Activated CD8-positive, alpha-beta memory T cell treated with anti-CD3 and anti-CD28 coated beads, Interleukin-2, amount 10 ng/mL, durations not matched to agents 7 days and 5 days (primary cell): ENCODE measurements around the gene BMP4. TPM values are rescaled to one million over a fixed set of nuclear protein-coding genes. Genes with fewer than 3 reads are reported as not detected.

Experiments used
- ATAC-seq: fragments of 150-1000 bp; cut with Tn5 transposase; one replicate; pipeline ENCODE4 v1.10.0; 2021; ENCODE audit warnings: moderate library complexity
- CTCF ChIA-PET: fragments of 350-600 bp; sonication (Branson Sonifier 250); formaldehyde crosslinking; loops from one replicate; lab custom pipeline; 2021; ENCODE audit warnings: antibody characterized with exemption; lab: Charles Lee
- DNase-seq: peaks from one replicate; pipeline ENCODE4 v3.0.0-alpha.2; 2020
- H3K27ac Mint-ChIP-seq: one replicate; pipeline ENCODE4 v1.8.0; 2021; ENCODE audit warnings: mild to moderate bottlenecking, mixed read lengths
- H3K27me3 Mint-ChIP-seq: one replicate; pipeline ENCODE4 v1.8.0; 2021; ENCODE audit warnings: mixed read lengths
- H3K36me3 Mint-ChIP-seq: one replicate; pipeline ENCODE4 v1.8.0; 2021; ENCODE audit warnings: mild to moderate bottlenecking, mixed read lengths
- H3K4me1 Mint-ChIP-seq: one replicate; pipeline ENCODE4 v1.8.0; 2021; ENCODE audit warnings: mixed read lengths
- H3K4me3 Mint-ChIP-seq: one replicate; pipeline ENCODE4 v1.8.0; 2021; ENCODE audit warnings: mild to moderate bottlenecking, moderate library complexity, mixed read lengths
- H3K9me3 Mint-ChIP-seq: one replicate; pipeline ENCODE4 v1.8.0; 2022; ENCODE audit warnings: low read depth, mixed read lengths
- total RNA-seq, 2 experiments: library from RNA; stranded (reverse); gene quantifications; one replicate each; pipeline ENCODE4 v1.2.3, GENCODE V29; 2021

The BMP4 gene
- total RNA-seq, 2 experiments from 2014 or later, result 0.29 to 0.47 TPM

- peaks cover 2% of the 10 kb centered on the region for H3K36me3 Mint-ChIP-seq
- H3K9me3 Mint-ChIP-seq, result peaks cover 4% of the 10 kb centered on the region
- H3K27me3 Mint-ChIP-seq, result peaks cover 2% of the 10 kb centered on the region
- CTCF ChIA-PET, result no interaction called here
- H3K27ac Mint-ChIP-seq, result no peak overlapping the region
- H3K4me3 Mint-ChIP-seq, result no peak overlapping the region
- no peaks in the 10 kb centered on the region for H3K4me1 Mint-ChIP-seq
- DNase-seq, result no peak
- ATAC-seq, result no peak
Measured at GRCh38 chr14:53979747-53980642, 23.4 kb upstream of the BMP4 start.

- H3K4me3 Mint-ChIP-seq, result no peak overlapping the region
- no peak for ATAC-seq
- no peak for DNase-seq
- H3K27ac Mint-ChIP-seq, result no peak overlapping the region
- H3K27me3 Mint-ChIP-seq, result peaks cover 2% of the 10 kb centered on the region
- no peaks in the 10 kb centered on the region for H3K9me3 Mint-ChIP-seq
- CTCF ChIA-PET, result no interaction called here
- H3K4me1 Mint-ChIP-seq, result no peaks in the 10 kb centered on the region
- no peaks in the 10 kb centered on the region for H3K36me3 Mint-ChIP-seq
Measured at GRCh38 chr14:53979113-53979681, 22.6 kb upstream of the BMP4 start.

GRCh38 chr14:53978194-53978593 is 21.6 kb upstream of the BMP4 start:
- H3K27ac Mint-ChIP-seq, result no peak overlapping the region
- CTCF ChIA-PET, result no interaction called here
- ATAC-seq (no peak), DNase-seq (no peak)
- peaks cover 2% of the 10 kb centered on the region for H3K27me3 Mint-ChIP-seq
- no peak overlapping the region for H3K4me3 Mint-ChIP-seq
- no peaks in the 10 kb centered on the region for H3K36me3 Mint-ChIP-seq
- no peaks in the 10 kb centered on the region for H3K9me3 Mint-ChIP-seq
- H3K4me1 Mint-ChIP-seq, result no peaks in the 10 kb centered on the region

- peaks cover 12% of the 10 kb centered on the region for H3K27me3 Mint-ChIP-seq
- H3K4me3 Mint-ChIP-seq, result no peak overlapping the region
- DNase-seq, result no peak
- H3K27ac Mint-ChIP-seq, result no peak overlapping the region
- H3K9me3 Mint-ChIP-seq, result no peaks in the 10 kb centered on the region
- ATAC-seq, result no peak
- H3K36me3 Mint-ChIP-seq, result no peaks in the 10 kb centered on the region
- no peaks in the 10 kb centered on the region for H3K4me1 Mint-ChIP-seq
- CTCF ChIA-PET, result no interaction called here
Measured at GRCh38 chr14:53975444-53975843, 18.8 kb upstream of the BMP4 start.

- Mint-ChIP-seq H3K9me3 (no peaks in the 10 kb centered on the region), H3K27ac (no peak overlapping the region), H3K27me3 (peaks cover 13% of the 10 kb centered on the region), H3K4me3 (no peak overlapping the region), H3K4me1 (peaks cover 9% of the 10 kb centered on the region), H3K36me3 (no peaks in the 10 kb centered on the region)
- CTCF ChIA-PET, result no interaction called here
- ATAC-seq (no peak), DNase-seq (no peak)
Measured at GRCh38 chr14:53971521-53971920, 14.9 kb upstream of the BMP4 start.

GRCh38 chr14:53969326-53969725 is 12.7 kb upstream of the BMP4 start:
- Mint-ChIP-seq H3K36me3 (no peaks in the 10 kb centered on the region), H3K27me3 (peaks cover 26% of the 10 kb centered on the region), H3K27ac (no peak overlapping the region), H3K9me3 (no peaks in the 10 kb centered on the region), H3K4me1 (peaks cover 9% of the 10 kb centered on the region), H3K4me3 (no peak overlapping the region)
- DNase-seq (no peak), ATAC-seq (no peak)
- CTCF ChIA-PET, result no interaction called here

GRCh38 chr14:53968726-53969125 is 12.1 kb upstream of the BMP4 start:
- CTCF ChIA-PET, result no interaction called here
- H3K27ac Mint-ChIP-seq, result no peak overlapping the region
- ATAC-seq (no peak), DNase-seq (no peak)
- peaks cover 9% of the 10 kb centered on the region for H3K4me1 Mint-ChIP-seq
- H3K4me3 Mint-ChIP-seq, result no peak overlapping the region
- H3K9me3 Mint-ChIP-seq, result no peaks in the 10 kb centered on the region
- no peaks in the 10 kb centered on the region for H3K36me3 Mint-ChIP-seq
- peaks cover 32% of the 10 kb centered on the region for H3K27me3 Mint-ChIP-seq

- no peaks in the 10 kb centered on the region for H3K9me3 Mint-ChIP-seq
- peaks cover 13% of the 10 kb centered on the region for H3K4me1 Mint-ChIP-seq
- H3K36me3 Mint-ChIP-seq, result no peaks in the 10 kb centered on the region
- no peak for ATAC-seq
- CTCF ChIA-PET, result no interaction called here
- H3K27ac Mint-ChIP-seq, result no peak overlapping the region
- H3K27me3 Mint-ChIP-seq, result peaks cover 40% of the 10 kb centered on the region
- H3K4me3 Mint-ChIP-seq, result no peak overlapping the region
- no peak for DNase-seq
Measured at GRCh38 chr14:53967606-53968005, 11.0 kb upstream of the BMP4 start.

GRCh38 chr14:53964249-53964648 is 7.6 kb upstream of the BMP4 start:
- Mint-ChIP-seq H3K27ac (no peak overlapping the region), H3K4me1 (peaks cover 11% of the 10 kb centered on the region), H3K4me3 (no peak overlapping the region), H3K36me3 (no peaks in the 10 kb centered on the region), H3K9me3 (no peaks in the 10 kb centered on the region), H3K27me3 (peaks cover 52% of the 10 kb centered on the region)
- ATAC-seq, result no peak
- no peak for DNase-seq
- CTCF ChIA-PET, result no interaction called here

GRCh38 chr14:53963320-53964227 is 6.9 kb upstream of the BMP4 start:
- Mint-ChIP-seq H3K27ac (no peak overlapping the region), H3K9me3 (no peaks in the 10 kb centered on the region), H3K36me3 (no peaks in the 10 kb centered on the region), H3K4me3 (no peak overlapping the region), H3K27me3 (peaks cover 56% of the 10 kb centered on the region), H3K4me1 (peaks cover 5% of the 10 kb centered on the region)
- no peak for ATAC-seq
- CTCF ChIA-PET, result no interaction called here
- DNase-seq, result no peak

- DNase-seq (no peak), ATAC-seq (no peak)
- Mint-ChIP-seq H3K36me3 (no peaks in the 10 kb centered on the region), H3K27me3 (peaks cover 58% of the 10 kb centered on the region), H3K4me3 (no peak overlapping the region), H3K9me3 (no peaks in the 10 kb centered on the region), H3K4me1 (peaks cover 4% of the 10 kb centered on the region), H3K27ac (no peak overlapping the region)
- CTCF ChIA-PET, result no interaction called here
Measured at GRCh38 chr14:53962953-53963319, 6.3 kb upstream of the BMP4 start.

GRCh38 chr14:53958628-53959027 is 2.0 kb upstream of the BMP4 start:
- Mint-ChIP-seq H3K9me3 (no peaks in the 10 kb centered on the region), H3K27ac (no peak overlapping the region), H3K27me3 (peaks cover 74% of the 10 kb centered on the region), H3K4me1 (peaks cover 26% of the 10 kb centered on the region), H3K4me3 (no peak overlapping the region), H3K36me3 (no peaks in the 10 kb centered on the region)
- CTCF ChIA-PET, result no interaction called here
- DNase-seq (no peak), ATAC-seq (no peak)

GRCh38 chr14:53957739-53958138 is 1.1 kb upstream of the BMP4 start:
- Mint-ChIP-seq H3K9me3 (no peaks in the 10 kb centered on the region), H3K4me3 (no peak overlapping the region), H3K27ac (no peak overlapping the region), H3K27me3 (peaks cover 72% of the 10 kb centered on the region), H3K4me1 (peaks cover 27% of the 10 kb centered on the region), H3K36me3 (no peaks in the 10 kb centered on the region)
- CTCF ChIA-PET, result no interaction called here
- no peak for ATAC-seq
- DNase-seq, result no peak
